GM06990 (cell line): ENCODE measurements around the gene CFAP43.
A peak's percentile ranks its signal among the peaks of the same experiment; 100 is the strongest.

ENCODE experiments used
- DNase-seq: peaks from one replicate; pipeline ENCODE4 v3.0.0-alpha.2; 2011; ENCODE audit not compliant: insufficient read length; ENCODE audit errors: extremely low read depth
- H3K27me3 ChIP-seq: replicated peaks from 2 replicates; pipeline ENCODE4 v1.6.0; 2011; ENCODE audit warnings: low read length; ENCODE audit not compliant: control insufficient read depth, insufficient read depth
- H3K36me3 ChIP-seq: 2 replicates; pipeline ENCODE4 v1.5.1; 2011; ENCODE audit warnings: low read length; ENCODE audit not compliant: control insufficient read depth, insufficient read depth
- H3K4me3 ChIP-seq: replicated peaks from 2 replicates; pipeline ENCODE4 v1.5.1; 2011; ENCODE audit warnings: low read depth, mild to moderate bottlenecking, control low read depth, low read length
- CTCF ChIP-seq: IDR thresholded peaks from 2 replicates; pipeline ENCODE4 v1.5.1; 2011; ENCODE audit warnings: low read length, control low read depth, mild to moderate bottlenecking, inconsistent platforms; ENCODE audit not compliant: insufficient read depth, poor library complexity, severe bottlenecking

Gene CFAP43

DNA sequence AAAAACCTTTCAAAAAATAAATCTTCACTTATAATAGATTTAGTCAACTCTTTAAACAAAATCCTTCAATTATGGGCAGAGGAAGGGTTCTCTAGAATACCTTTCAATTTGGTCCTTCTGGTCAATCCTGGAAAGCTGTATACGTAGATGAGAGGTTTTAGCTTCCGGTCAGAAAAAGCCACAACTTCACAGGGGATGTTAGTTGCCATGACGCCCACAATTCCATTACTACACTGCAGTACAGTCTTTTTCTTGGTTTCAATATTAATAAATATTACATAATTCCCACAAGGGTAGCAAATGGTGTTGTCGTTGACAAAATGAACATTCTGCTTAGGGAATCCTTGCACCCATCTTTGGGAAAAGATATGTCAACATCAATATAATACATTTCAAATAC, 1.7 kb downstream of the CFAP43 start:
- no peak for TF ChIP-seq CTCF
- H3K27me3 ChIP-seq = no peaks in the 10 kb centered on the region
- H3K4me3 ChIP-seq = no peak overlapping the region
- DNase-seq = no peak
- no peaks in the 10 kb centered on the region for H3K36me3 ChIP-seq

- no peaks in the 10 kb centered on the region for H3K27me3 ChIP-seq
- TF ChIP-seq CTCF = no peak
- no peak overlapping the region for H3K4me3 ChIP-seq
- H3K36me3 ChIP-seq = no peaks in the 10 kb centered on the region
- DNase-seq = no peak
Observed at GRCh38 chr10:104223304-104223703, 8.9 kb downstream of the CFAP43 start.

DNA sequence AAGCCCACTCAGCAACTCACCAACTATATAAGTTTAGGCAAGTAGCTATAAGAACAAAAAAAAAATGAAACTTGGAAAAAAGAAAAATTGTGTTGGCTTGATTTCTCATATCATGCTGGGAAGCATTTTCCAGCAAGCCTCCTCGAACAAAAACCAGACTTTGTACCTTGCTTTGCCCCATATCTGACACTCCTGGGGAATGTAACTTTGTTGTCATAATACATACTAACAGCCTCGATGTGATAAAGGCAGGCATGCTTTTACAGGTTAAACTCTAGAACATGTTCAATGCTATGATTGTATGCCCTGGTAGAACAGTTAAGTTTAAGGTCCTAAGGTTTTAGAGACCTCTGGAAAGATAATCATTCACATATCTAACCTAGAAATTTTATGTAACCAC, 11.6 kb downstream of the CFAP43 start:
- no peaks in the 10 kb centered on the region for H3K36me3 ChIP-seq
- no peak for DNase-seq
- H3K27me3 ChIP-seq = no peaks in the 10 kb centered on the region
- no peak overlapping the region for H3K4me3 ChIP-seq
- no peak for TF ChIP-seq CTCF

- no peaks in the 10 kb centered on the region for H3K27me3 ChIP-seq
- DNase-seq = no peak
- H3K36me3 ChIP-seq = no peaks in the 10 kb centered on the region
- no peak for TF ChIP-seq CTCF
- no peak overlapping the region for H3K4me3 ChIP-seq
Observed at GRCh38 chr10:104218751-104219150, 13.4 kb downstream of the CFAP43 start.

DNA sequence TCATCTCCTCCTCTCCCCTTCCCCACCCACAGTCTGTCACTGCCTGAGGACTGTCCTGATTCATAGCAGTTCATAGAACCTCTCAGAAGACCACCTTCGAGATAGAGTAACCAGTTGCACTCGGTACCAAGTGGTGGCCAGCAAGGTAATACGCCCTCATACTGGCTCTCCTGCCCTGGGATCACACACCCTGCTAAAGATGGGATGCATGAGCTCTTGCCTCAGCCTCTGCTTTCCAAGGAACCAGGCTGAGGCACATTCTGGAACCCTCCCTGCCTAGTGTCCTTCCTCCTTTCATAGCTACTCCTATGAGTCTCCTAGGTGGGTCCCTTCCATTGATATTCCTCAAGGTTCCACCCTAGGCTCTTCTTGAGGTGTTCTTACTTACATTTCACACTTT, 15.5 kb downstream of the CFAP43 start:
- H3K36me3 ChIP-seq = no peaks in the 10 kb centered on the region
- TF ChIP-seq CTCF = no peak
- H3K27me3 ChIP-seq = no peaks in the 10 kb centered on the region
- no peak for DNase-seq
- H3K4me3 ChIP-seq = no peak overlapping the region

DNA sequence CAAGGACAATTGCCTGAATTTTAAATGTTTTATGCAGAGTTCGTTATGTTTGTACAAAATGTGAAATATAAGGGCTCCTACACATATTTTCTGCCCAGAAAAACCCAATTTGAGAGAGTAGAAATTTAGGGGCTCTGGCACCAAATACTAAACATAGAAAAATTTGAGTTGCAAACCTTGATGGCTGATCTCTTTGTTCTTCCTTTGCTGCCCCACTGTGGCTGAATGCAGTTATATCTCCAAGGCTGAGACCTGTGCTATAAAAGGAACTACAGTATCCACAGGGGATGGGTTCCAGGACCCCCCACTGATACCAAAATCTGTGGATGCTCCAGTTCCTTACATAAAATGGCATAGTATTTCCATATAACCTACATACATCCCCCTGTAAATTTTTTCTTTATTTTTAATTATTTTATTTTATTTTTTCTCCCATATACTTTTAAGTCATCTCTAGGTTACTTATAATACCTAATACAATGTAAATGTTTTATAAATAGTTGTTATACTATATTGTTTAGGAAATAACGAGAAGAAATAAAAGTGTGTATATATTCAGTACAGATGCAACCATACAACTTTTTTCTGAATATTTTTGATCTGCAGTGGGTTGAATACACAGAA, 22.5 kb downstream of the CFAP43 start:
- DNase-seq = no peak
- Histone ChIP-seq H3K4me3 (no peak overlapping the region), H3K27me3 (no peaks in the 10 kb centered on the region; the same call in 1 of the 2 replicates), H3K36me3 (no peaks in the 10 kb centered on the region)
- peak; percentile 58 for TF ChIP-seq CTCF
